Subcutaneous adipose tissue (tissue), 4 donors: Measurements from ENCODE around the gene SERGEF. TPM values are rescaled to one million over a fixed set of nuclear protein-coding genes. Genes with fewer than 3 reads are reported as not detected.

Experiments used
- CTCF ChIP-seq: fragments of 450-650 bp; IDR thresholded peaks from one replicate; pipeline ENCODE4 v1.5.1; 2016; ENCODE audit warnings: low read depth, mild to moderate bottlenecking, control low read depth, antibody characterized with exemption, moderate library complexity
- total RNA-seq, 4 donors: library from RNA; depleted of rRNA; stranded (reverse); fragments of >200 nt; gene quantifications; one replicate each; pipeline ENCODE4 v1.1.0, GENCODE V29; 2016

The SERGEF gene
- total RNA-seq, 4 donors from 2014 or later = 22.2 to 27.9 (median 26.1) TPM

GRCh38 chr11:17890325-17890724, 122.5 kb downstream of the SERGEF start:
- TF ChIP-seq CTCF = no peak

- TF ChIP-seq CTCF = no peak
Observed at GRCh38 chr11:17887779-17888178, 125.1 kb downstream of the SERGEF start.

- TF ChIP-seq CTCF = no peak
Observed at GRCh38 chr11:17883946-17884345, 128.9 kb downstream of the SERGEF start.

GRCh38 chr11:17883057-17883456, 129.8 kb downstream of the SERGEF start:
- TF ChIP-seq CTCF = no peak

GRCh38 chr11:17878743-17879142, 134.1 kb downstream of the SERGEF start:
- no peak for TF ChIP-seq CTCF

- no peak for TF ChIP-seq CTCF
Observed at GRCh38 chr11:17877886-17878285, 135.0 kb downstream of the SERGEF start.

- no peak for TF ChIP-seq CTCF
Observed at GRCh38 chr11:17876827-17877226, 136.0 kb downstream of the SERGEF start.
